Measurements from ENCODE around the gene CETP. TPM values are rescaled to one million over a fixed set of nuclear protein-coding genes. Genes with fewer than 3 reads are reported as not detected.
A peak's percentile ranks its signal among the peaks of the same experiment; 100 is the strongest.

CETP gene
- total and polyA plus RNA-seq, 4 donors: 3.3 to 24.0 (median 6.3) TPM

DNA sequence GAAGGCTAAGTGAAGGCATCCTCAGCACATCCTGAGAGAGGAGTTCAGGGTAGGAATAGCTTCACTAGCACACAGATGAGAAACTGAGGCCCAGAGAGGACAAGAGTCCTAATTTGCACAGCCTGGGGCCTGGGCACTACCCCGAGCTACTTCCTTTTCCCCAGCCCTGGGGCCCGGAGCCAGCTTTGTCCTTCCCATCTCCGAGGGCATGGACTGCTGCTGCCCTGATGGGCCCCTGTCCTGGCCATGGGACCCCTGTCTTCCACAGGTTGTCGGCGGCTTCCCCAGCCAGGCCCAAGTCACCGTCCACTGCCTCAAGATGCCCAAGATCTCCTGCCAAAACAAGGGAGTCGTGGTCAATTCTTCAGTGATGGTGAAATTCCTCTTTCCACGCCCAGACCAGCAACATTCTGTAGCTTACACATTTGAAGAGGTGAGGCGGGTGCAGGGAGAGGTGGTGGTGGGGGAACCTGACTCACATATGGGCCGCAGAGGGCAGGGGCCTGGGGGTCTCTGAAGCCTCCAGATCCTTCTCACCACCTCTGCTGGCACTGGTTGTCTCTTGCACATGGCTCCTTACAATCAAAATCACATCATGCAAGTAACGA is 16.2 kb downstream of the CETP start:
- no peak overlapping the region for H3K9ac ChIP-seq (ENCODE audit: low read depth in 1 of 2, low read length in 2 of 2)
- no peaks in the 10 kb centered on the region for H3K9me3 ChIP-seq (ENCODE audit: control insufficient read depth in 4 of 4, low read length in 3 of 4)
- no peaks in the 10 kb centered on the region for H3K27me3 ChIP-seq (ENCODE audit: control insufficient read depth in 4 of 4, insufficient read depth in 4 of 4, low read length in 3 of 4)
- H3K4me3 ChIP-seq (ENCODE audit: low read depth in 1 of 3, low read length in 3 of 3): no peak overlapping the region
- no peaks in the 10 kb centered on the region for H3K36me3 ChIP-seq (ENCODE audit: control insufficient read depth in 4 of 4, insufficient read depth in 3 of 4, low read depth in 1 of 4, low read length in 3 of 4)
- no peak overlapping the region for H3K27ac ChIP-seq (ENCODE audit: low read depth in 1 of 2, low read length in 2 of 2)
- DNase-seq (ENCODE audit: low spot score): no peak
- TF ChIP-seq FOXA1 (IDR thresholded peaks at IDR 0.05) (no peak), EGR1 (IDR thresholded peaks at IDR 0.05; ENCODE audit: low read depth in 2 of 2) (no peak), MAX (IDR thresholded peaks at IDR 0.05) (no peak), RXRA (IDR thresholded peaks at IDR 0.05) (no peak), YY1 (IDR thresholded peaks at IDR 0.05) (no peak), JUND (IDR thresholded peaks at IDR 0.05) (no peak), ZBTB33 (IDR thresholded peaks at IDR 0.05) (no peak), TAF1 (conservative IDR thresholded peaks at IDR 0.05) (no peak), FOXA2 (IDR thresholded peaks at IDR 0.05) (no peak), NR2F2 (IDR thresholded peaks at IDR 0.05) (no peak), HNF4G (IDR thresholded peaks at IDR 0.05) (no peak)
- TF ChIP-seq, protein P1, sequence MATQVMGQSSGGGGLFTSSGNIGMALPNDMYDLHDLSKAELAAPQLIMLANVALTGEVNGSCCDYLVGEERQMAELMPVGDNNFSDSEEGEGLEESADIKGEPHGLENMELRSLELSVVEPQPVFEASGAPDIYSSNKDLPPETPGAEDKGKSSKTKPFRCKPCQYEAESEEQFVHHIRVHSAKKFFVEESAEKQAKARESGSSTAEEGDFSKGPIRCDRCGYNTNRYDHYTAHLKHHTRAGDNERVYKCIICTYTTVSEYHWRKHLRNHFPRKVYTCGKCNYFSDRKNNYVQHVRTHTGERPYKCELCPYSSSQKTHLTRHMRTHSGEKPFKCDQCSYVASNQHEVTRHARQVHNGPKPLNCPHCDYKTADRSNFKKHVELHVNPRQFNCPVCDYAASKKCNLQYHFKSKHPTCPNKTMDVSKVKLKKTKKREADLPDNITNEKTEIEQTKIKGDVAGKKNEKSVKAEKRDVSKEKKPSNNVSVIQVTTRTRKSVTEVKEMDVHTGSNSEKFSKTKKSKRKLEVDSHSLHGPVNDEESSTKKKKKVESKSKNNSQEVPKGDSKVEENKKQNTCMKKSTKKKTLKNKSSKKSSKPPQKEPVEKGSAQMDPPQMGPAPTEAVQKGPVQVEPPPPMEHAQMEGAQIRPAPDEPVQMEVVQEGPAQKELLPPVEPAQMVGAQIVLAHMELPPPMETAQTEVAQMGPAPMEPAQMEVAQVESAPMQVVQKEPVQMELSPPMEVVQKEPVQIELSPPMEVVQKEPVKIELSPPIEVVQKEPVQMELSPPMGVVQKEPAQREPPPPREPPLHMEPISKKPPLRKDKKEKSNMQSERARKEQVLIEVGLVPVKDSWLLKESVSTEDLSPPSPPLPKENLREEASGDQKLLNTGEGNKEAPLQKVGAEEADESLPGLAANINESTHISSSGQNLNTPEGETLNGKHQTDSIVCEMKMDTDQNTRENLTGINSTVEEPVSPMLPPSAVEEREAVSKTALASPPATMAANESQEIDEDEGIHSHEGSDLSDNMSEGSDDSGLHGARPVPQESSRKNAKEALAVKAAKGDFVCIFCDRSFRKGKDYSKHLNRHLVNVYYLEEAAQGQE (IDR thresholded peaks at IDR 0.05): no peak
- WGBS: 92% methylated on average over 11 of the region's 11 CpGs
- H3K4me1 ChIP-seq (ENCODE audit: control insufficient read depth in 4 of 4, insufficient read depth in 4 of 4, low read length in 3 of 4): peaks cover 1 to 9% (median 2%) of the 10 kb centered on the region in 4 donors

GRCh38 chr16:56980201-56980535 is 18.4 kb downstream of the CETP start:
- no peak for TF ChIP-seq ZBTB33 (IDR thresholded peaks at IDR 0.05)
- DNase-seq (ENCODE audit: low spot score): no peak
- peak overlapping the region; percentile 25 to 57 for H3K27ac ChIP-seq (ENCODE audit: low read depth in 1 of 2, low read length in 2 of 2)
- no peak overlapping the region for H3K9ac ChIP-seq (ENCODE audit: low read depth in 1 of 2, low read length in 2 of 2)
- H3K4me3 ChIP-seq (ENCODE audit: low read depth in 1 of 3, low read length in 3 of 3): no peak overlapping the region
- H3K4me1 ChIP-seq (ENCODE audit: control insufficient read depth in 4 of 4, insufficient read depth in 4 of 4, low read length in 3 of 4): peaks cover 2 to 9% (median 6%) of the 10 kb centered on the region in 4 donors
- 46% methylated on average over 4 of the region's 4 CpGs for WGBS
- no peaks in the 10 kb centered on the region for H3K36me3 ChIP-seq (ENCODE audit: control insufficient read depth in 4 of 4, insufficient read depth in 3 of 4, low read depth in 1 of 4, low read length in 3 of 4)
- no peaks in the 10 kb centered on the region for H3K27me3 ChIP-seq (ENCODE audit: control insufficient read depth in 4 of 4, insufficient read depth in 4 of 4, low read length in 3 of 4)
- H3K9me3 ChIP-seq (ENCODE audit: control insufficient read depth in 4 of 4, low read length in 3 of 4): no peaks in the 10 kb centered on the region

All from liver (tissue), 9 donors.